Psoas muscle (tissue), 8 donors: ENCODE results near the gene IGFBPL1. TPM values are rescaled to one million over a fixed set of nuclear protein-coding genes. Genes with fewer than 3 reads are reported as not detected.
"Not testable (repeated sequence)": the region's sequence is repeated elsewhere in the genome, so short reads cannot be mapped to it uniquely, and the experiment has no call there.

ENCODE experiments used
- ATAC-seq, 4 donors: fragments of 200-7000 bp; cut with Tn5 transposase; one replicate each; pipeline ENCODE4 v1.9.1; 2020; ENCODE audit warnings: moderate library complexity in 3 of 4, mild to moderate bottlenecking in 2 of 4
- DNase-seq, 2 donors: peaks; one replicate each; pipeline ENCODE4 v3.0.0-alpha.2; 2020
- H3K27ac ChIP-seq: fragments of 200-600 bp; one replicate; pipeline ENCODE4 v1.8.0; 2022
- H3K27me3 ChIP-seq, 3 donors: fragments of 200-600 bp in 1 of 3; one replicate each; pipeline versions ENCODE4 v1.6.1 to v1.8.0; 2013 to 2022; ENCODE audit warnings: low read length in 2 of 3, mild to moderate bottlenecking in 2 of 3, moderate library complexity in 1 of 3; ENCODE audit not compliant: insufficient read depth in 3 of 3
- H3K36me3 ChIP-seq, 2 donors: fragments of 200-600 bp in 1 of 2; one replicate each; pipeline versions ENCODE4 v1.6.1 to v1.8.0; 2013 to 2022; ENCODE audit warnings: low read depth in 1 of 2, mild to moderate bottlenecking in 1 of 2, moderate library complexity in 1 of 2; ENCODE audit not compliant: insufficient read depth in 1 of 2
- H3K4me1 ChIP-seq: fragments of 200-600 bp; one replicate; pipeline ENCODE4 v1.8.0; 2022
- H3K4me3 ChIP-seq: fragments of 200-600 bp; one replicate; pipeline ENCODE4 v1.8.0; 2022; ENCODE audit warnings: mild to moderate bottlenecking
- H3K9me3 ChIP-seq: fragments of 200-600 bp; one replicate; pipeline ENCODE4 v1.8.0; 2022
- CTCF ChIP-seq: fragments of 200-600 bp; IDR thresholded peaks from one replicate; pipeline ENCODE4 v1.8.0; 2022; ENCODE audit warnings: antibody characterized with exemption
- whole genome bisulfite sequencing, 3 donors: extraction: QIAGEN DNeasy Blood & Tissue Kit; methylation state at CpG; one replicate each; pipeline versions ENCODE4 v1.1.6 to v1.1.7; 2013; 5-methylcytosine and 5-hydroxymethylcytosine counted together
- intact Hi-C, 2 donors: fragments of 100-400 bp; cut with DNase I; formaldehyde crosslinking; loops; one replicate each; pipeline versions ENCODE4 v1.11.0 to v1.14.2; 2022
- polyA plus RNA-seq, 3 donors: library from polyadenylated mRNA; stranded (reverse); fragments of 200-250 nt; gene quantifications; one replicate each; pipeline ENCODE4 v1.2.3, GENCODE V29; 2013
- total RNA-seq, 4 donors: library from RNA; stranded (reverse); fragmentation: NEBNext Ultra II Directional in 2 of 4; extraction: Animal tissue kit (Norgen Biotek cat#: 25700) in 2 of 4; gene quantifications; one replicate each; pipeline versions ENCODE4 v1.2.1 to v1.2.4, GENCODE V29; 2021 to 2023
- donor health status: healthy with polysubstance abuse.
- donor health status: DM: no; HTN: no; CAD: no; lungs with moderate emphysema.
- donor health status: Bipolar disorder and iron deficiency.
- donor health status: healthy.
- donor health status: DM: yes; HTN: yes; CAD: no.
- donor health status: DM: no; HTN: no; CAD: no.
- donor health status: DM: no; HTN: no; CAD: no.
- donor health status: DM: yes; HTN: yes; CAD: no.

IGFBPL1 gene
- total and polyA plus RNA-seq, 7 donors: 0.10 to 0.51 (median 0.42) TPM; not detected in 4

DNA sequence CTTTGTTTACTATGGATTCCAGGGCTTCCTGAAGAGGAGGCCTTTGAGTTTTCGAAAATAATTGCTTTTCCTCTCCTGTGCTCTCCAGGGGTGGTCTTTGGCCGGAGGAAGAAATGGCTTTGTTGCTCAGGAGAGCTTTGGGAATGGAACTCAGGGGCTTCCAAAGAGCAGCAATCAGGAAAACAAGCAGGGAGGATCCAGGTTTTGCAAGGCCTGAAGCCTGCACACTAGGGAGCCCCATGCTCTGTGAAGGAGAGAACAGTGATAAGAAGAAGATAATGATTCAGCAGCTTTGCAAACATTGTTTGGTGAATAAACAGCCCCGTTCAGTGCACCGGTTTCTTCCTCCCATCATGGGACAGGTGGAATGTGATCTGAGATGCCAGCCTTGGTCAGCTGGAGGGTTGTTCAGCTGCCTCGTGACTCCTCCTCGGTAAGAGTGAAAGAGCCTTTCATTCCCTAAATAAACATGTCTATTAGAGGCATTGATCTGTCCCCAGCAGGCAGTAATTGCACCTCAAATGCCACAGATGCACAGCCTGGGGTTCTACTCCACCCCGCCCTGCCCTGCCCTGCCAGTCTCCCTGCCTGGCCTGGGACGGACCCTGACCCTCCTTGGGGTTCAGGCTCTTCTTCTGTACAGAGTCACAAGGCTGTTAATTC lies 43.3 kb downstream of the IGFBPL1 start:
- 48 to 55% (median 49%) methylated on average over 8 of the region's 8 CpGs for WGBS, 3 donors
- Histone ChIP-seq H3K4me1 (peaks cover 36% of the 10 kb centered on the region), H3K27ac (peak overlapping the region; percentile 84), H3K4me3 (no peak overlapping the region), H3K9me3 (peaks cover 16% of the 10 kb centered on the region), H3K27me3 (no peaks in the 10 kb centered on the region), H3K36me3 (no peaks in the 10 kb centered on the region)
- DNase-seq (no peak), ATAC-seq (peak in 3 of 4 donors; percentile 42 to 73 (median 51))
- TF ChIP-seq CTCF: no peak
- intact Hi-C loops: no loop called here

- TF ChIP-seq CTCF: peak; percentile 34
- no peak for DNase-seq
- H3K4me1 ChIP-seq: peaks cover 36% of the 10 kb centered on the region
- WGBS, 3 donors: 36 to 49% (median 39%) methylated on average over 6 of the region's 6 CpGs
- peak overlapping the region; percentile 84 for H3K27ac ChIP-seq
- peak; percentile 84 to 97 (median 90) for ATAC-seq
- H3K27me3 ChIP-seq: no peaks in the 10 kb centered on the region
- H3K36me3 ChIP-seq: no peaks in the 10 kb centered on the region
- H3K4me3 ChIP-seq: no peak overlapping the region
- intact Hi-C loops: no loop called here
- H3K9me3 ChIP-seq: peaks cover 15% of the 10 kb centered on the region
Observed at GRCh38 chr9:38380230-38380871, 43.9 kb downstream of the IGFBPL1 start.

- H3K36me3 ChIP-seq, DNase-seq, H3K27me3 ChIP-seq, H3K9me3 ChIP-seq, intact Hi-C loops, ATAC-seq, H3K27ac ChIP-seq, H3K4me3 ChIP-seq: not testable (repeated sequence)
- H3K4me1 ChIP-seq: peaks cover 30% of the 10 kb centered on the region
- WGBS, 3 donors: 96% methylated on average over 20 to 42 of the region's 42 CpGs
Observed at GRCh38 chr9:38377336-38378083, 46.7 kb downstream of the IGFBPL1 start.

- TF ChIP-seq CTCF: no peak
- H3K27ac ChIP-seq: no peak overlapping the region
- WGBS, 3 donors: 60 to 70% (median 68%) methylated on average over 9 of the region's 9 CpGs
Observed at GRCh38 chr9:38376021-38376670, 48.1 kb downstream of the IGFBPL1 start.

DNA sequence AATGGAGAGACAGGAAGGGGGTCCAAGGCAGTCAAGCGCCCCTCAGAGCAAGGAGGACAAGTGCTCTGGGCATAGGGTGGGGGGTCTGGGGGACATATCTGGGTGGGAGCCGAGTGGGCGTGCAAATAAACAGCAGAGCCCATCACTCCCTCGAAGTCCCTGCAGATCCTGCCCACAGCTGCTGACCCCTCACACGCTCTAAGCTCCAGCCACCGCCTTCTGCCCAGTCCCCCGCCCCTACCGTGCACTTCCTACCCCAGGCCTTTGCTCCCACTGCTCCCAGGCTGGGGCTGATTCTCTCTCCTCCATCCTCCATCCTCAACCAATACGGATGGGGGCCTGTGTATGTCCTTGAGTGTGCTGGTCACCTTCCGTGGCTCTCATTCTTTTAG lies 48.7 kb downstream of the IGFBPL1 start:
- no peak for TF ChIP-seq CTCF
- no peaks in the 10 kb centered on the region for H3K9me3 ChIP-seq
- ATAC-seq: no peak
- 81 to 84% (median 83%) methylated on average over 10 of the region's 10 CpGs for WGBS, 3 donors
- H3K4me3 ChIP-seq: no peak overlapping the region
- no peaks in the 10 kb centered on the region for H3K27me3 ChIP-seq
- intact Hi-C loops: no loop called here
- H3K4me1 ChIP-seq: peaks cover 13% of the 10 kb centered on the region
- H3K36me3 ChIP-seq: no peaks in the 10 kb centered on the region
- no peak overlapping the region for H3K27ac ChIP-seq
- DNase-seq: no peak

More at GRCh38 chr9:38376021-38376670, 48.1 kb downstream of the IGFBPL1 start:
- no peak overlapping the region for H3K4me3 ChIP-seq
- no peaks in the 10 kb centered on the region for H3K9me3 ChIP-seq
- intact Hi-C loops: no loop called here
- peaks cover 18% of the 10 kb centered on the region for H3K4me1 ChIP-seq
- H3K27me3 ChIP-seq: no peaks in the 10 kb centered on the region
- H3K36me3 ChIP-seq: no peaks in the 10 kb centered on the region
- ATAC-seq (no peak), DNase-seq (no peak)
